ENCODE measurements around the gene SF3A2. TPM values are rescaled to one million over a fixed set of nuclear protein-coding genes. Genes with fewer than 3 reads are reported as not detected.

SF3A2 gene
- total and polyA plus RNA-seq, 2 experiments from 2014 or later = 67.7 to 128 TPM

- peaks cover 31% of the 10 kb centered on the region for H3K36me3 Mint-ChIP-seq (ENCODE audit: low read depth)
Measured at GRCh38 chr19:2201473-2202148, 35.0 kb upstream of the SF3A2 start.

More at GRCh38 chr19:2201473-2202148, 35.0 kb upstream of the SF3A2 start:
- DNase-seq (ENCODE audit: low spot score) (no peak), ATAC-seq (no peak)
- Mint-ChIP-seq H3K27me3 (ENCODE audit: insufficient read depth, low read depth, poor library complexity) (peaks cover 5% of the 10 kb centered on the region), H3K4me1 (peaks cover 6% of the 10 kb centered on the region; the same call in 1 of the 3 replicates), H3K9me3 (no peaks in the 10 kb centered on the region; the same call in 2 of the 3 replicates), H3K27ac (peak overlapping the region; percentile 41; the same call in 1 of the 2 replicates), H3K4me3 (no peak overlapping the region)
- Histone ChIP-seq H2AFZ (no peak overlapping the region), H3K79me2 (replicated peaks; ENCODE audit: insufficient read depth) (peaks cover 26% of the 10 kb centered on the region), H3F3A (replicated peaks; ENCODE audit: low read depth) (0 out of 2 replicates have a peak, but pooled peaks cover 6% of the 10 kb centered on the region), H4K20me1 (replicated peaks; ENCODE audit: insufficient read depth) (no peaks in the 10 kb centered on the region; the same call in 1 of the 2 replicates), H3K4me2 (no peak overlapping the region), H3K9me2 (ENCODE audit: insufficient read depth) (no peaks in the 10 kb centered on the region), H3K27me3 (ENCODE audit: insufficient read depth) (no peaks in the 10 kb centered on the region), H3K4me3 (no peak overlapping the region), H3K4me1 (ENCODE audit: insufficient read depth) (no peaks in the 10 kb centered on the region), H3K27ac (ENCODE audit: low read depth) (peak overlapping the region; percentile 92; the same call in 1 of the 2 replicates), H3K36me3 (ENCODE audit: insufficient read depth) (no peaks in the 10 kb centered on the region; the same call in 1 of the 2 replicates)
- no peak for TF ChIP-seq NANOG (IDR thresholded peaks at IDR 0.05; ENCODE audit: borderline replicate concordance)
- no peak for TF ChIP-seq ZNF462 (CRISPR knock-in tag; IDR thresholded peaks at IDR 0.05)
- no peak for TF ChIP-seq EZH2 (IDR thresholded peaks at IDR 0.05; ENCODE audit: low read depth, unreplicated experiment)
- no peak for TF ChIP-seq CTCF (conservative IDR thresholded peaks at IDR 0.05; ENCODE audit: low read depth in 2 of 2)
- TF ChIP-seq ZNF114 (CRISPR knock-in tag; IDR thresholded peaks at IDR 0.05) = no peak
- no peak for TF ChIP-seq REST (IDR thresholded peaks at IDR 0.05; ENCODE audit: unreplicated experiment)
- no peak for TF ChIP-seq ETS1 (IDR thresholded peaks at IDR 0.05)
- no peak for TF ChIP-seq JUNB (IDR thresholded peaks at IDR 0.05; ENCODE audit: unreplicated experiment)
- TF ChIP-seq EZH2phosphoT487 (IDR thresholded peaks at IDR 0.05; ENCODE audit: unreplicated experiment) = no peak
- TF ChIP-seq POLR2AphosphoS5 (IDR thresholded peaks at IDR 0.05; ENCODE audit: low read depth) = no peak
- no peak for TF ChIP-seq ZNF331 (CRISPR knock-in tag; IDR thresholded peaks at IDR 0.05; ENCODE audit: low read depth)
- TF ChIP-seq CREB1 (CRISPR knock-in tag; IDR thresholded peaks at IDR 0.05; ENCODE audit: low read depth) = no peak
- no peak for TF ChIP-seq STAT1 (IDR thresholded peaks at IDR 0.05; ENCODE audit: unreplicated experiment)

All from GM23338 (cell line).